ENCODE measurements around the gene BHLHE23.

The BHLHE23 gene

GRCh38 chr20:62975812-62976508 lies 30.8 kb downstream of the BHLHE23 start:
- DNase-seq = no peak

- DNase-seq = no peak
Observed at GRCh38 chr20:62975251-62975760, 31.5 kb downstream of the BHLHE23 start.

GRCh38 chr20:62972845-62973745 lies 33.7 kb downstream of the BHLHE23 start:
- DNase-seq = peak in 1 of 56 donors; percentile 39

- DNase-seq = peak in 52 of 56 donors; percentile 5 to 86 (median 55)
Observed at GRCh38 chr20:62971950-62972844, 34.6 kb downstream of the BHLHE23 start.

GRCh38 chr20:62971211-62971949 lies 35.4 kb downstream of the BHLHE23 start:
- DNase-seq = no peak

DNA sequence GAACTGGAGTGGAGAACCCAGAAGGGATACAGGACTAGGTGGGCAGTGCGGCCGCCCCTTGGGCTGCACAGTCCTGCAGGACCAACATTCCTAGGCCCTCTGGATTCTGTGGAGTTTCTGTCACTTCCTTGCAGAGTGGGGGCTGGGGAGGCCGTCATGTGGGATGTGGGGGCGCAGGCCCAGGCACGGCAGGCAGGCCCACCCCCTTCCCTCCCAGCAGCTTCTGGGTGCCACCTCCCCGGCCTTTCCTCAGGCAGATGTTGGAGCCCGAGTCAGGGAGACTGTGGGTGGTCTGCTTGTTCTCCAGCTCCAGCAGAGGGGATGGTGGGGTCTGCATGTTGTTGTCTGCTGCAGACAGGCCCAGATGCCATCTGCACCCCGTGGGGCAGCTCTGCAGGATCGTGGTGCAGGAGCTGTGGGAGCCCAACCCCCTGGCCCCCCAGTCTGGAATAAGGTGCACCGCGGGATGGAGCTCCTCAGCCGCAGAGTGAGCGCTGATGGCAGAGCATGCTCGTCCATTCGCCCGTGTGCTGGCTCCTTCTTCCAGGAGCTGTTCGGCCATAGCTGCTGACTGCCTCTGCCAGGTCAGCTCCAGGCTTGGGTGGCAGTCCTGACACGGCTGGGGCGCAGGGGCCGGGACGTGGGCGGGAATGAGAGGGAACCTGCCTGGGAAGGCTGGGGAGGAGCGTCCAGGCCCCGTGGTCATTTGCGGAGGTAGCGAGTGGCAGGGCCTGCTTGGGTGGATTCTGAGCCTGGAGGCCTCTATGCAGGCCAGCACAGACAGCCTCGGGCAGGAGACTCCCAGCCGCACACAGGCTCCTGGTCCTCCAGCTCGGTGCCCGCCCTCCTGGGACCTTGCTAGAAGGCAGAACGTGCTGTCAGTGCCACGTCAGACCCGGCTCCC lies 36.2 kb downstream of the BHLHE23 start:
- no peak for DNase-seq

GRCh38 chr20:62969939-62970306 lies 36.8 kb downstream of the BHLHE23 start:
- DNase-seq = no peak

DNA sequence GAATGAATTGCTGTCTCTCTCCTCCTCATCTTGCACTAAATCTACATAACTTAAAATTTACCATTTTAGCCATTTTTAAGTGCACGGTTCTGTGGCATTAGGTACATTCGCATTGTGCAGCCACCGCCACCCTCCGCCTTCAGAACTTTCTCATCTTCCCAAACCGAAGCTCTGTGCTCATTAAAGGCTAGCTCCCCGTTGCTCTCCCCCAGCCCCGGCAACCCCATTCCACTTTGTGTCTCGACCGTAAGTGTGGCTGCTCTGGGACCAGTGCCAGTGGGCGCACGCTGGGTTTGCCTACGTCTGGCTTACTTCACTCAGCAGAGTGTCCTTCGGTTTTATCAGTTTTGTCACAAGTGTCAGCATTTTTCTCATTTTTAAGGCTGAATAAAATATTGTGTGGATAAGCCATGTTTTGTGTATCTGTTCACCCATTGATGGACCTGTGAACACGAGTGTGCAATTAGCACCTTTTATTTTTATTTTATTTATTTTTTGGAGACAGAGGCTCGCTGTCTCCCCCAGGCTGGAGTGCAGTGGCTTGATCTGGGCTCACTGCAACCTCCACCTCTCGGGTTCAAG lies 37.5 kb downstream of the BHLHE23 start:
- DNase-seq = no peak

DNA sequence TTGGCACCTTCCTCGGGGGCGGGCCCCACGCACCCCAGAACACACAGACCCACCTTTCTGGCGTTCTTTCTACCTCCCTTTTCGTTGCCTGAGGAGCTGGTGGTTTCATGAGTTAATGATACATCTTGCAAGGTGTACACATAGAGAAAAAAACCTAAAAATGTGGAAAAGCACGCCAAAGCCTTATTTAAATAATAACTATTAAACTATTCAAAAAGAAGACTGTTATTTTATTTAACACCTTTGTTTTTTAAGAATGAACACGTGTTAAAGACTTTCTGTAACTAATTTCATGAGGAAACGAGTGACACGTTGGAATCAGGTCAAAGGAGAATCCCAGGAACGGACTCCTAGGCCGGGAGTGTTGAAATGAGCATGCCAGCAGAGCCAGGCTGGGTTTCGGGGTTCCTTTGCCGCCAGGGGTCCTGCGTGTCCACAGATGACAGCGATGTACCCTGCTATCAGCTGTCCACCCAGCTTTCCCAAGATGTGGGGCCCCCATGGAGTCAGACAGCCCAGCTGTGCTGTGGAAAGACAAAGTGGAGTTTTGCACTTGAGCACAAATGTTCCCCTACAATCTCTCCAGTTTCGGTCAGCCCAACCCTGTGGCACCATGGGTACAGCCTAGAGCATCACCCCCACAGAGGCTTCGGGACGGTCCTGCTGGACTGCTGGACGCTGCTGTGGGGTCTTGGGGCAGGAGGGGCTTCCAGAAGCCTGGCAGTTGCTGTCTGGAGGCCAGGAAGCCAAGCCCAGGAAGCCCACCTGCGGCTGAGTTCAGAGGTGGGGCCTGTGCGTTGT lies 38.2 kb downstream of the BHLHE23 start:
- DNase-seq = no peak

- no peak for DNase-seq
Observed at GRCh38 chr20:62967628-62968351, 39.0 kb downstream of the BHLHE23 start.

GRCh38 chr20:62967149-62967501 lies 39.6 kb downstream of the BHLHE23 start:
- DNase-seq = no peak

DNA sequence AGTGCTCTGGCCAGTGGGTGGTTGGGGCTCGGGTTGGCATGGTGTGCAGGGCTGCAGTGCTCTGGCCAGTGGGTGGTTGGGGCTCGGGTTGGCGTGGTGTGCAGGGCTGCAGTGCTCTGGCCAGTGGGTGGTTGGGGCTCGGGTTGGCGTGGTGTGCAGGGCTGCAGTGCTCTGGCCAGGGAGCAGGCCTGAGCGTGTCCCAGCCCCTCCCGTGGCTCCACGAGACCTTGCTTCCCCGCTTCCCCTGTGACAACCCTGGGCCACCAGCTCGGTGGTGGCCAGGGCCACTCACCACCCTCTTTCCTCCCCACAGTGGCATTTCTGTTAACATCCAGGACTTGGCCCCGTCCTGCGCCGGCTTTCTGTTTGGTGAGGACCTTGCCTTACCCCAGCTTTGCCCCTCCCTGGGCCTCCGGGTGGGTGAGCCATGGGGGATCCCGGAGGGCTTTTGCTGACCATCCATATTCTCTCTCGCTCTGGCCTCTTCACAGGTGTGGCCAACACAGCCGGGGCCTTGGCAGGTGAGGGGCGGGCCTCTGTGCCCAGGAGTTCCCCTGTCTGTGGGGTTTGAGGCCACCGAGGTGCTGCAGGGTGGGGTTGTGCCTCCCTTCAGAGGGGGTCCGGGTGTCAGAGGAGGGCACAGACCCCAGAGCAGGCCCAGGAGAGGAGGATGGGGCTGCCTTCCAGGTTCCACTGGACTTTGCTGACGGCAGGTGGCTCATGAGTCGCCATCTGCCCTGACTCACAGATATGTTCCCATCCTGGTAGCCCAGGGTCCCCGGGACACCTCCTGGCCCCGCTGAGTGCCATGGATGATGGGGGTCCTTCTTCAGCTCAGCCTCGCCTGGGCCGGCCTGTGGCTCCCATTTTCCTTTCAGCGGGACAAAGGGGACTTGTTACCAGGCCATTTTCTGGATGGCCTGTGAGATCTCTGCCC lies 40.3 kb downstream of the BHLHE23 start:
- no peak for DNase-seq

DNA sequence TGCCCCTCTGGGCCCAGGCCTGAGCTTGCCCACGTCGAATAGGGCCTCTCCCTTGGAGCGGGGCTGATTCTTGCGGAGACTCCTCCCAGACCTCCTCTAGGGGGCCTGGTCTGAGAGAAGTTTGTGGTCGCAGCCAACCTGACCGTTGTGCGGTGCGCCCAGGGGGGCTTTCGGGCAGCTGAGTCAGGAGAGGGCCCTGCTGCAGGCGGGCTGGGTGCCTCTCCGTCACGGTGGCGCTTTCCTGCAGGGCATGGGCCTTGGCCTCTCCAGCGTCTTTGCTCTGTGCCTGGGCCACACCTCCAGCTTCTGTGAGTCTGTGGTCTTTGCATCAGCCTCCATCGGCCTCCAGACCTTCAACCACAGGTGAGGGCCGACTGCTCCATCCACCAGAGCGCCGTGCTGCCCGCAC lies 41.4 kb downstream of the BHLHE23 start:
- DNase-seq = no peak

GRCh38 chr20:62964700-62965099 lies 42.1 kb downstream of the BHLHE23 start:
- DNase-seq = no peak

DNA sequence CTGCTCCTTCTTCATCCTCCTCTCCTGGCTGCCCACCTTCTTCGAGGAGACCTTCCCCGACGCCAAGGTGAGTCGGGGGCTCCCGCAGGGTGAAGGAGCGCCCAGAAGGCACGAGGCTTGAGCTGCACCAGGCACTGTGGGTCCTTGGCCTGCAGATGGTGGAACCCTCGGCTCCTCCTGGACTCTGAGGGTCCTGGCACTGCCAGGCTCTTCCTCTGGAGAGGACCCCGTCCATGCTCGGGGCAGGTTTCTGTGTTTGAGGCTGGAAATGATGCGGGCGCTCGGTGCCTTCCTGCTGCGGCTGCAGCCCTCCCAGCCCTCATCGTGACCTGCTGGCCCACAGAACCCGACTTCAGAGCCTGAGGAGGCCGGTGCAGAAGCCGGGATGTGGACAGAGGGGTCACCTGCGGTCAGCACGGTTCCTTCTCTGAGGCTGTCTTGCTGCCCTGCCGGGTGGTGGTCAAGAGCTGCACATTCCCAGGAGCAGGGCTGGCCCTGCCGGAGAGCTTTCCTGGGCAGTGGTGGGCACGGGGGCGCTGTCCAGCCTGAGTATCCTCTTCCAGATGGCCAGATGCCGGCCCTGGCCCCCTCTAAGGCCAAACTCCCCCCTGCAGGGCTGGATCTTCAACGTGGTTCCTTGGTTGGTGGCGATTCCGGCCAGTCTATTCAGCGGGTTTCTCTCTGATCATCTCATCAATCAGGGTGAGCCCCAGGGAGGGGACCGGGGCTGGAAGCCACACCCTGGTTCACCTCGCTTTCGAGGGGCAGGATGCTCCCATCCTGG lies 43.0 kb downstream of the BHLHE23 start:
- DNase-seq = no peak
